Subcutaneous adipose tissue (tissue), 4 donors: ENCODE data around the gene ANTKMT. TPM values are rescaled to one million over a fixed set of nuclear protein-coding genes. Genes with fewer than 3 reads are reported as not detected.

Experiments
- CTCF ChIP-seq: fragments of 450-650 bp; IDR thresholded peaks from one replicate; pipeline ENCODE4 v1.5.1; 2016; ENCODE audit warnings: low read depth, mild to moderate bottlenecking, control low read depth, antibody characterized with exemption, moderate library complexity
- total RNA-seq, 4 donors: library from RNA; depleted of rRNA; stranded (reverse); fragments of >200 nt; gene quantifications; one replicate each; pipeline ENCODE4 v1.1.0, GENCODE V29; 2016

Gene ANTKMT
- total RNA-seq, 4 donors from 2014 or later, result 12.6 to 55.6 (median 23.7) TPM

- no peak for TF ChIP-seq CTCF
These were observed 16.2 kb upstream of the ANTKMT start for GRCh38 chr16:704552-705380.

GRCh38 chr16:705431-706188, 15.3 kb upstream of the ANTKMT start, which contains the start of gene FBXL16:
Gene FBXL16 (minus strand): TSS chr16:705801. CDS start chr16:697405, 8,396 bp downstream.
- TF ChIP-seq CTCF, result no peak

GRCh38 chr16:706189-707061, 14.5 kb upstream of the ANTKMT start:
- no peak for TF ChIP-seq CTCF

- no peak for TF ChIP-seq CTCF
These were observed 13.8 kb upstream of the ANTKMT start for GRCh38 chr16:707062-707538.

- TF ChIP-seq CTCF, result no peak
These were observed 12.9 kb upstream of the ANTKMT start for GRCh38 chr16:708019-708418.

- no peak for TF ChIP-seq CTCF
These were observed 12.0 kb upstream of the ANTKMT start for GRCh38 chr16:708959-709358.
